Left ventricle myocardium inferior (tissue), 1 donor: ENCODE measurements around the gene IFT74. TPM values are rescaled to one million over a fixed set of nuclear protein-coding genes. Genes with fewer than 3 reads are reported as not detected.
A peak's percentile ranks its signal among the peaks of the same experiment; 100 is the strongest.

Experiments
- DNase-seq: peaks from one replicate; pipeline ENCODE4 v3.0.0-alpha.2; 2020
- H3K27ac ChIP-seq: fragments of 200-600 bp; replicated peaks from 2 replicates; pipeline ENCODE4 v1.8.0; 2021
- H3K27me3 ChIP-seq: fragments of 200-600 bp; 2 replicates; pipeline ENCODE4 v1.8.0; 2021; ENCODE audit warnings: low read depth
- H3K36me3 ChIP-seq: fragments of 200-600 bp; 2 replicates; pipeline ENCODE4 v1.8.0; 2021
- H3K4me1 ChIP-seq: fragments of 200-600 bp; 2 replicates; pipeline ENCODE4 v1.8.0; 2021
- H3K4me3 ChIP-seq: fragments of 200-600 bp; 2 replicates; pipeline ENCODE4 v1.8.0; 2021; ENCODE audit warnings: mild to moderate bottlenecking, moderate library complexity
- H3K9me3 ChIP-seq: fragments of 200-600 bp; replicated peaks from 2 replicates; pipeline ENCODE4 v1.8.0; 2021
- intact Hi-C: fragments of 100-400 bp; cut with micrococcal nuclease; formaldehyde crosslinking; loops from one replicate; pipeline ENCODE4 v1.11.0; 2022
- total RNA-seq: library from RNA; stranded (reverse); fragmentation: NEBNext Ultra II Directional; extraction: Animal tissue kit (Norgen Biotek cat#: 25700); gene quantifications from one replicate; pipeline ENCODE4 v1.2.1, GENCODE V29; 2021
- TF ChIP-seq, protein P1 (sequence below): fragments of 200-600 bp; IDR thresholded peaks from 2 replicates; pipeline ENCODE4 v1.8.0; 2021; ENCODE audit warnings: antibody characterized with exemption, mild to moderate bottlenecking, borderline replicate concordance
- donor health status: DM: no; HTN: yes; CAD: no; lungs with severe emphysema.

IFT74 gene
- total RNA-seq, 1 donor from 2014 or later: 10.1 TPM

DNA sequence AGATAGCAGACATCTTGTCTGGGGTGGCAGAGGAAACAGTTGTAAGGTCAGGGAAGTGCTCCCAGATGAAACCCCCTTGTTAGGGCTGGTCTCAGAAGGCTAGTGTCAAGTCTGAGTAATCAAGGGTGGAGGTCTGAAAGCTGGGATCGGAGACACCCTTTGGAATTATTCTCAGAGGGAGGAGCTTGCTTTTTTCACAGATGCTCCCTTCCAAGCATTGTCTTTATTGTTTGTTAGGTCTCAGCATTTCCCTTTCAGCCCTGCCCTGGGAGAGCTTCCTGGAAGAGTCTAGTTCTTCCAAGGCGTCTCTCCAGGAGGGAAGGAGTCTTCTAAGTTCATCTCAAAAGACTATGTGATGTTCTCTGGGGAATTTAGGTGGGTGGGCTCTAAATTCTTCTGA, 156.0 kb downstream of the IFT74 start:
- no peaks in the 10 kb centered on the region for H3K9me3 ChIP-seq
- peak overlapping the region; percentile 83 for H3K27ac ChIP-seq
- H3K27me3 ChIP-seq: no peaks in the 10 kb centered on the region
- peak overlapping the region; percentile 64 for H3K4me3 ChIP-seq
- intact Hi-C loops: no loop called here
- TF ChIP-seq, protein P1, sequence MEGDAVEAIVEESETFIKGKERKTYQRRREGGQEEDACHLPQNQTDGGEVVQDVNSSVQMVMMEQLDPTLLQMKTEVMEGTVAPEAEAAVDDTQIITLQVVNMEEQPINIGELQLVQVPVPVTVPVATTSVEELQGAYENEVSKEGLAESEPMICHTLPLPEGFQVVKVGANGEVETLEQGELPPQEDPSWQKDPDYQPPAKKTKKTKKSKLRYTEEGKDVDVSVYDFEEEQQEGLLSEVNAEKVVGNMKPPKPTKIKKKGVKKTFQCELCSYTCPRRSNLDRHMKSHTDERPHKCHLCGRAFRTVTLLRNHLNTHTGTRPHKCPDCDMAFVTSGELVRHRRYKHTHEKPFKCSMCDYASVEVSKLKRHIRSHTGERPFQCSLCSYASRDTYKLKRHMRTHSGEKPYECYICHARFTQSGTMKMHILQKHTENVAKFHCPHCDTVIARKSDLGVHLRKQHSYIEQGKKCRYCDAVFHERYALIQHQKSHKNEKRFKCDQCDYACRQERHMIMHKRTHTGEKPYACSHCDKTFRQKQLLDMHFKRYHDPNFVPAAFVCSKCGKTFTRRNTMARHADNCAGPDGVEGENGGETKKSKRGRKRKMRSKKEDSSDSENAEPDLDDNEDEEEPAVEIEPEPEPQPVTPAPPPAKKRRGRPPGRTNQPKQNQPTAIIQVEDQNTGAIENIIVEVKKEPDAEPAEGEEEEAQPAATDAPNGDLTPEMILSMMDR: no peak
- no peaks in the 10 kb centered on the region for H3K36me3 ChIP-seq
- peaks cover 22% of the 10 kb centered on the region for H3K4me1 ChIP-seq
- DNase-seq: no peak

Other genes starting within 250 kb of the IFT74 start
- 7.9 TPM for gene CAAP1, start 63.6 kb upstream of the IFT74 start, total RNA-seq
- gene PLAA, start 9.2 kb upstream of the IFT74 start, total RNA-seq: 32.3 TPM
- gene LRRC19, start 49.3 kb downstream of the IFT74 start, total RNA-seq: not detected
- gene TEK, start 152.8 kb downstream of the IFT74 start, total RNA-seq: 21.7 TPM